Stomach (tissue), 4 donors: ENCODE data around the gene NFATC2.

ENCODE experiments used
- POLR2A ChIP-seq, 4 donors: fragments of 450-650 bp; IDR thresholded peaks; one replicate each; pipeline ENCODE4 v1.6.1; 2016; ENCODE audit warnings: antibody characterized with exemption in 4 of 4, control low read depth in 2 of 4, mild to moderate bottlenecking in 1 of 4, moderate library complexity in 1 of 4
- TF ChIP-seq, protein P1 (sequence below), 7 experiments: fragments of 450-650 bp in 4 of 7; fragments of 200-600 bp in 3 of 7; sonication (generic) in 3 of 7; IDR thresholded peaks; one replicate each; pipeline ENCODE4 v1.5.1; 2016 to 2019; ENCODE audit warnings: antibody characterized with exemption in 7 of 7, control low read depth in 2 of 7, mild to moderate bottlenecking in 1 of 7

DNA sequence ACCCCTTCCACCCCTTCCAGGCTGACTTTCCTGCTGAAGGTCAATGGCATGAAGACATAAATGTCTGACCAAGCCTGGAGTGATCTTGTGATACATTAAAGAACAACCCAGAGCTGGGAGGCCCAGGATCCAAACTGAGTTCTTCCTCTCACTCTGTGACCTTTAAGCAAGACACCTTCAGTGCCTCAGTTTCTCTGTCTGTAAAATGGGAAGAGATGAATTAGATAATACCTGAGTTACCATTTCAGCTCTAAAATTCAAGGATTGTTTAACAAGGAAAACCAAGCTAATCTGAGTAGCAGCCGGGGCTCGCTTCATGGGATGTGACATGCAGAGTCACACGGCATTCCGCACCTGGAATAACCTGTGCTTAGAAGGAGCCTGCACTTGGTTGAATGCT is 7.0 kb upstream of the NFATC2 start:
- TF ChIP-seq, protein P1, sequence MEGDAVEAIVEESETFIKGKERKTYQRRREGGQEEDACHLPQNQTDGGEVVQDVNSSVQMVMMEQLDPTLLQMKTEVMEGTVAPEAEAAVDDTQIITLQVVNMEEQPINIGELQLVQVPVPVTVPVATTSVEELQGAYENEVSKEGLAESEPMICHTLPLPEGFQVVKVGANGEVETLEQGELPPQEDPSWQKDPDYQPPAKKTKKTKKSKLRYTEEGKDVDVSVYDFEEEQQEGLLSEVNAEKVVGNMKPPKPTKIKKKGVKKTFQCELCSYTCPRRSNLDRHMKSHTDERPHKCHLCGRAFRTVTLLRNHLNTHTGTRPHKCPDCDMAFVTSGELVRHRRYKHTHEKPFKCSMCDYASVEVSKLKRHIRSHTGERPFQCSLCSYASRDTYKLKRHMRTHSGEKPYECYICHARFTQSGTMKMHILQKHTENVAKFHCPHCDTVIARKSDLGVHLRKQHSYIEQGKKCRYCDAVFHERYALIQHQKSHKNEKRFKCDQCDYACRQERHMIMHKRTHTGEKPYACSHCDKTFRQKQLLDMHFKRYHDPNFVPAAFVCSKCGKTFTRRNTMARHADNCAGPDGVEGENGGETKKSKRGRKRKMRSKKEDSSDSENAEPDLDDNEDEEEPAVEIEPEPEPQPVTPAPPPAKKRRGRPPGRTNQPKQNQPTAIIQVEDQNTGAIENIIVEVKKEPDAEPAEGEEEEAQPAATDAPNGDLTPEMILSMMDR (IDR thresholded peaks at IDR 0.05) = no peak
- TF ChIP-seq POLR2A (IDR thresholded peaks at IDR 0.05) = no peak
